ENCODE results near the gene PON2. TPM values are rescaled to one million over a fixed set of nuclear protein-coding genes. Genes with fewer than 3 reads are reported as not detected.

The PON2 gene
- total and polyA plus RNA-seq, 2 donors (not counting 1 experiment from before 2014, with no cell fraction given): 7.5 to 8.3 TPM

- Histone ChIP-seq H3K4me3 (ENCODE audit: control extremely low read depth in 1 of 5, extremely low read depth in 1 of 5, insufficient read depth in 1 of 5, low read depth in 2 of 5, low read length in 4 of 5) (no peak overlapping the region), H3K4me1 (ENCODE audit: control insufficient read depth in 2 of 2, insufficient read depth in 2 of 2, low read length in 2 of 2) (peaks cover 6% of the 10 kb centered on the region in 2 donors), H2AFZ (ENCODE audit: insufficient read depth, low read depth, low read length, poor library complexity, severe bottlenecking) (no peak overlapping the region), H3K9ac (ENCODE audit: low read length) (no peak overlapping the region), H3K9me3 (ENCODE audit: control extremely low read depth in 1 of 3, control insufficient read depth in 2 of 3, insufficient read depth in 1 of 3, low read length in 2 of 3) (no peaks in the 10 kb centered on the region), H3K79me2 (ENCODE audit: control insufficient read depth, insufficient read depth, low read length) (no peaks in the 10 kb centered on the region), H3K27ac (ENCODE audit: low read length in 2 of 2) (no peak overlapping the region), H3K4me2 (replicated peaks; ENCODE audit: low read depth, low read length, poor library complexity, severe bottlenecking) (no peak overlapping the region), H3K27me3 (replicated peaks in 1 of 4; ENCODE audit: control extremely low read depth in 1 of 4, control insufficient read depth in 3 of 4, insufficient read depth in 4 of 4, low read length in 3 of 4) (no peaks in the 10 kb centered on the region), H3K36me3 (replicated peaks in 1 of 2; ENCODE audit: control extremely low read depth in 1 of 2, control insufficient read depth in 1 of 2, extremely low read depth in 1 of 2, insufficient read depth in 2 of 2, low read length in 1 of 2) (no peaks in the 10 kb centered on the region), H4K20me1 (ENCODE audit: control insufficient read depth, insufficient read depth, low read length, poor library complexity, severe bottlenecking) (no peaks in the 10 kb centered on the region)
- no peak overlapping the region for H3K27ac Mint-ChIP-seq
- 80% methylated on average over 1 of the region's 4 CpGs for WGBS (ENCODE audit: insufficient coverage)
- peaks cover 6% of the 10 kb centered on the region for H3K27me3 Mint-ChIP-seq
- ChIA-PET POLR2A (no interaction called here), CTCF (no interaction called here)
- intact Hi-C loops (cut with micrococcal nuclease): loop anchor here (10.0 kb wide), 1 partner anchor 125 kb away; no protein-coding TSS in a partner anchor
- TF ChIP-seq CTCF (IDR thresholded peaks at IDR 0.05): no peak
- TF ChIP-seq EZH2 (IDR thresholded peaks at IDR 0.05; ENCODE audit: borderline replicate concordance, insufficient read depth, low read depth, low read length, poor library complexity, severe bottlenecking): no peak
- H3K4me1 Mint-ChIP-seq: peaks cover 10% of the 10 kb centered on the region
- DNase-seq (no peak), ATAC-seq (ENCODE audit: low read depth) (no peak)
- H3K4me3 Mint-ChIP-seq: no peak overlapping the region
- H3K9me3 Mint-ChIP-seq (ENCODE audit: insufficient read depth): no peaks in the 10 kb centered on the region
Observed at GRCh38 chr7:95469848-95470247, 35.0 kb upstream of the PON2 start.

GRCh38 chr7:95469187-95469586 lies 34.4 kb upstream of the PON2 start:
- no peaks in the 10 kb centered on the region for H3K9me3 ChIP-seq (ENCODE audit: control extremely low read depth in 1 of 3, control insufficient read depth in 2 of 3, insufficient read depth in 1 of 3, low read length in 2 of 3)
- peaks cover 6% of the 10 kb centered on the region in 2 donors for H3K4me1 ChIP-seq (ENCODE audit: control insufficient read depth in 2 of 2, insufficient read depth in 2 of 2, low read length in 2 of 2)
- ChIA-PET CTCF (no interaction called here), POLR2A (no interaction called here)
- H3K4me2 ChIP-seq (replicated peaks; ENCODE audit: low read depth, low read length, poor library complexity, severe bottlenecking): no peak overlapping the region
- H3K9ac ChIP-seq (ENCODE audit: low read length): no peak overlapping the region
- Mint-ChIP-seq H3K4me1 (peaks cover 10% of the 10 kb centered on the region), H3K9me3 (ENCODE audit: insufficient read depth) (no peaks in the 10 kb centered on the region), H3K4me3 (no peak overlapping the region), H3K27me3 (peaks cover 6% of the 10 kb centered on the region), H3K27ac (no peak overlapping the region)
- H3K4me3 ChIP-seq (ENCODE audit: control extremely low read depth in 1 of 5, extremely low read depth in 1 of 5, insufficient read depth in 1 of 5, low read depth in 2 of 5, low read length in 4 of 5): no peak overlapping the region
- no peak overlapping the region for H3K27ac ChIP-seq (ENCODE audit: low read length in 2 of 2)
- no peak for DNase-seq
- WGBS (ENCODE audit: insufficient coverage): no CpG with 5 or more reads among the region's 1 CpG
- no peaks in the 10 kb centered on the region for H3K79me2 ChIP-seq (ENCODE audit: control insufficient read depth, insufficient read depth, low read length)
- intact Hi-C loops (cut with micrococcal nuclease): no loop called here
- TF ChIP-seq CTCF (IDR thresholded peaks at IDR 0.05): no peak
- no peak for TF ChIP-seq EZH2 (IDR thresholded peaks at IDR 0.05; ENCODE audit: borderline replicate concordance, insufficient read depth, low read depth, low read length, poor library complexity, severe bottlenecking)
- H3K27me3 ChIP-seq (replicated peaks in 1 of 4; ENCODE audit: control extremely low read depth in 1 of 4, control insufficient read depth in 3 of 4, insufficient read depth in 4 of 4, low read length in 3 of 4): no peaks in the 10 kb centered on the region
- no peak for ATAC-seq (ENCODE audit: low read depth)
- no peaks in the 10 kb centered on the region for H3K36me3 ChIP-seq (replicated peaks in 1 of 2; ENCODE audit: control extremely low read depth in 1 of 2, control insufficient read depth in 1 of 2, extremely low read depth in 1 of 2, insufficient read depth in 2 of 2, low read length in 1 of 2)
- H4K20me1 ChIP-seq (ENCODE audit: control insufficient read depth, insufficient read depth, low read length, poor library complexity, severe bottlenecking): no peaks in the 10 kb centered on the region
- no peak overlapping the region for H2AFZ ChIP-seq (ENCODE audit: insufficient read depth, low read depth, low read length, poor library complexity, severe bottlenecking)
